K562 treated with DMSO at 1 percent for 12 hours (cell line): Measurements from ENCODE around the gene TRIP10. TPM values are rescaled to one million over a fixed set of nuclear protein-coding genes. Genes with fewer than 3 reads are reported as not detected.

Experiments used
- total RNA-seq: library from RNA; unstranded; fragments of 300-600 nt; gene quantifications from 2 replicates; pipeline ENCODE4 v1.2.3, GENCODE V29; 2022; ENCODE audit not compliant: insufficient read depth

Gene TRIP10, protein sequence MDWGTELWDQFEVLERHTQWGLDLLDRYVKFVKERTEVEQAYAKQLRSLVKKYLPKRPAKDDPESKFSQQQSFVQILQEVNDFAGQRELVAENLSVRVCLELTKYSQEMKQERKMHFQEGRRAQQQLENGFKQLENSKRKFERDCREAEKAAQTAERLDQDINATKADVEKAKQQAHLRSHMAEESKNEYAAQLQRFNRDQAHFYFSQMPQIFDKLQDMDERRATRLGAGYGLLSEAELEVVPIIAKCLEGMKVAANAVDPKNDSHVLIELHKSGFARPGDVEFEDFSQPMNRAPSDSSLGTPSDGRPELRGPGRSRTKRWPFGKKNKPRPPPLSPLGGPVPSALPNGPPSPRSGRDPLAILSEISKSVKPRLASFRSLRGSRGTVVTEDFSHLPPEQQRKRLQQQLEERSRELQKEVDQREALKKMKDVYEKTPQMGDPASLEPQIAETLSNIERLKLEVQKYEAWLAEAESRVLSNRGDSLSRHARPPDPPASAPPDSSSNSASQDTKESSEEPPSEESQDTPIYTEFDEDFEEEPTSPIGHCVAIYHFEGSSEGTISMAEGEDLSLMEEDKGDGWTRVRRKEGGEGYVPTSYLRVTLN
- 37.3 and 54.9 TPM in 2 replicates for total RNA-seq

DNA sequence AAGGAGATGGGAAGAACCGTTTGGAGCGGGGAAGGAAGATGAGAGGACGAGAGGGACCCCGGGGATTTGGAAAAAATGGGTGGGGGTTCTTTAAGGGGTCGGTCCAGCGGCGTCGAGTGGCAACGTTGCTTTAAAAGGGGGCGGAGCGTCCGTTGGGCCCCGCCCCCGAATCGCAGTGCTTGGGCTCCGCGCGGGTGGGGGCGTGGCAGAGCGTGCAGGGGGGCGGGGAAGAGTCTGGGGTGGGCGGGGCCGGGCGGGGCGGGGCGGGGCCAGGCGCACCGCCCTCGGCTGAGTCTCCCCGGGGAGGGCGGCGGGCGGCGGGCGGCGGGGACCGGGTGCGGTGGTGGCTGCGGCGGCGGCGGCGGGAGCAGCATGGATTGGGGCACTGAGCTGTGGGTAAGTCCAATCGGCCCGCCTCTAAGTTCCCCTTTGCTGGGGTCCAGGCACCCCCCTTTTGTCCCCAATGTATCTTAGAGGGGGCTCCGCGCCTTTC, at the start of gene TRIP10:
Gene TRIP10 (plus strand): TSS at position 291 of the 493 bp plus-strand sequence. CDS start 82 bp downstream, at position 373.

DNA sequence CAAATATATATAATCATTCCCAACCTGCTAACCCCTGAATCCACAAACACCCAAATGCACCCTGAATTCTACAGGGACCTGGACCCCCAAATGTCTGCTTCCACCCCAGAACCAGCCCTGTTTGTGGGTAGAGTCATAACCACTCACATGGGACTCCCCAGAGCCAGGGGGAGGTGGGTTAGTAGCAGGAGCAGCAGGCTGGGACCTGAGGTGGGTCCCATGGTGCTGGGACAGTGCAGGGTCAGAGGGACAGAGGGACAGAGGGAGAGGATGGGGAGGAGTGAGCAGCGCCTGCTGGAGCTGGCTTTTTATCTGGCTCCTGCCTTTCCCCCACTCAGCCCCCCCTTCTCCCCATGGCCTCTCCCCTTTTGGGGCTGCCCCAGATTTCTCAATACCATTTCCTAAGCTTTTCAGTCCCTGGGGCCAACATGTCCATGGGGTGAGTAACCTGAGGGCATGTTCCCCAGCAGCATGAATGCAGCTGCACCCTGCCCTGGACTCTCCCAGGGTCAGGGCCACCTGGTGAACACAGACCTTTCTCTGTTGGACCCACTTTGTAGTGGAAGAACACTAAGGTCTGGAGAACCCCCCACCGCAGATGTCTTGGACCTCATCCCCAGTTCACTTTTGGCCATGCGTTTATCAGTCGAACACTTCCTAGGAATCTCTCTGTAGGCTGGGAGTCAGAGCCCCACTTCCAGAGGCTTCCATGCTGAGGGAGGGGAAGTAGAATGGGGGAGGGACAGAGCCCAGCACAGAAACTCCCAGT, 18.9 kb upstream of the TRIP10 start, which contains the start of gene C3:
Gene C3 (minus strand): TSS at position 282 of the 769 bp plus-strand sequence. CDS start 61 bp downstream, at position 221.

DNA sequence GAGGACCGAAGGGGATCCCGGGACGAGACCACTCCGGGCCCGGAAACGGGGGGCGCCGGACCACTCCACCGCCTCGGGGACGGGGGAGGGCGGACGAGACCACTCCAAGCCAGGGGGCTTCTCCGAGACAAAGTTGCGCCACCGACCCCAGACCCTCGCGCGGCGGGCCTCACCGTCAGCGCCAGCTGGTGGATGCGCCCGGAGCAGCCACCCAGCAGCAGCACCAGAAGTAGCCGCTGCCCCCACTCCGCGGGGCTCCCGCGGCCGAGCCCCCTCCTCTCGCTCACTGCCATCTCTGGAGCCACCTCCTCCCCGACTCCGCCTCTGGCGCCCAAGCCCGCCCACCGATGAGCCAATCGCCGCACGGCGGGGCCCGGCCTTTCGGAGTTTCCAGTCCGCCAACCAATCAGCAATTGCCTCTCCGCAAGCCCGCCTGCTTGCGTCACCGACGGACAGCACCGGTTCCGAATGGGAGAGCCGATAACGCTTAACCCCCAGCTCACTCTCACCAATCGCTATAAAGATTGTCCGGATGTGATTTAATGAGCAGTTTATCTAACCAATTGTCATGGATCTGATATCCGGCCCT, 2.1 kb upstream of the TRIP10 start, which contains the start of gene GPR108:
Gene GPR108 (minus strand): TSS at position 297 of the 589 bp plus-strand sequence. CDS start 4 bp downstream, at position 293.

DNA sequence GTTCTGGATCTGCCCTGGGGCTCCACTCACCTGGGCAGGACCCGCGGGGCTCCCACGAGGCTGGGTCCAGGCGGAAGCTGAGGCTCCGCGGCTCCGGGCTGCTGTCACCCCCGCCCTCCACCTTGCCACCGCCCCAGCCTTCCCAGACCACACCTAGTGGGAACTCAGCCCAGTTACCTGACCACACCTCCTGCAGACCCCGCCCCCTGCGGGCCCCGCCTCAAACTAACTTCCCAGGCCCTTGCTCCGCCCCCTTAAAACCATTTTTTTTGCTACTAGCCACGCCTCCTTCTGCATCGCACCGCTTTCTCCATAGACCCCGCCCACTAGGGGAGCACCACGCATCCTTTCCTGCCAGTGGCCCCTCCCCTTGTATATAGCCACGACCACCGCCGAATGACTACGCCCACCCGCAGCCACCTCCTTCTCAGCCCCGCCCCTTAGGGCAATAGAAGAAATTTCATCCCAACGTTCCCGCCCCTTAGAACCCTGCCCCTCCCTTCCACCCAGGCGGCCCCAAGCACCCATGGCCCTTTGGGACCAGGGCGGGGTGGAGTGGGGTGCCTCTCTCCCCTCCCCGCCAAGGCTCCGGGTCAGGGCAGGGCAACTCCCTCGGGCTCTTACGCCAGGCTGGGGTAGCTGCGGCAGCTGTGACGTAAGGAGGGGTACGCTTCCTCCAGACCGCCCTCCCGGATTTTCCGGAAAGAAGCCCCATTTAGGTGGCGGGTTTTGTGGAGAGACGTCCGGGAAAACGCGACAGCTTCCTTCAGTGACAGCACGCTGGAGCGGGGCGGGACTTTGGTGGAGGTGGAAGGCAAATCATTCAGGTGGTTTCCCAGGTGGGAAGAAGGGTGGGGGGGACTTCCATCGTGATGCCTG, 28.1 kb downstream of the TRIP10 start, which contains the start of gene SH2D3A:
Gene SH2D3A (minus strand): TSS at position 79 of the 879 bp plus-strand sequence. CDS start 3,687 bp downstream, outside the sequence.

DNA sequence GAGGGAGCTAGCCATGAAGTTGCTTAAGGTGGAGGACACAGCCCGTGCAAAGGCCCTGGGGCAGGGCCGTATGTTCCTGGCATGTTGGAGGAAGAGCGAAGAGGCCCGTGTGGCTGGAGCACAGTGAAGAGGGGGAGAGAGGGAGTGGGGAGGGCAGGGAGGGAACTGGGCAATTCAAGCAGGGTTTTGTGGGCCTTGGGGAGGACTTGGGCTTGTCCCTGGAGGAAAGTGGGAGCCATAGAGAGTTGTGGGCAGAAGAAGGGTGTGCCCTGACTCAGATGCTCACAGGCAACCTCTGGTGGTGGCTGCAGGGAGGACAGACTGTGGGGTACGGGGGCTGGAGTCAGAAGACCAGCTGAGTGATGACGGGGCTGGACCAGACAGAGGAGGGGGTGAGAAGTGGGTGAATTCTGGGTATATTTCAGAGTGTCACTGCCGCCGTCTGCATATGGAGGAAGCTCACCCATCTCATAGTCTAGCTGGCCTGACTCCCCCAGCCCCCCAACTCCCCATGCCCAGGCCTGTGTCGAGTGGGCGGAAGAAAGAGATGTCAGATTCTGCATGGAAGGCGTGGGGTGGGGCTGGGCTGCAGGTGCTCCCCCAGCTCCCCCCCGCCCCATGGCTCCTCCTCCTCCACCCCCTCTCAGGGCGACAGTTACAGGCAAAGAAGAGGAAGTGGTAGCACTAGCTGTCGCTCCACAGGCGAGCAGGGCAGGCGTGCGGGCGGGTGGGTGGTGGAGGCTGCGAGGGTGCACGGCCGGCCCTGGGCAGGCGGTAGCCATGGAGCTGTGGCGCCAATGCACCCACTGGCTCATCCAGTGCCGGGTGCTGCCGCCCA, 32.8 kb downstream of the TRIP10 start, which contains the start of gene VAV1:
Gene VAV1 (plus strand): TSS at position 681 of the 838 bp plus-strand sequence. CDS start 100 bp downstream, at position 781.

Other genes with a start within 250 kb of the TRIP10 start
- 5.8 and 6.0 TPM in 2 replicates for gene TUBB4A, start 237.4 kb upstream of the TRIP10 start, total RNA-seq
- 35.3 and 42.9 TPM in 2 replicates for gene TNFSF9, start 208.7 kb upstream of the TRIP10 start, total RNA-seq
- 4.8 and 5.3 TPM in 2 replicates for gene CD70, start 148.5 kb upstream of the TRIP10 start, total RNA-seq
- gene TNFSF14, start 69.5 kb upstream of the TRIP10 start, total RNA-seq: 0.39 TPM in 1 of 2 replicates, not detected in the other
- gene C3, start 19.0 kb upstream of the TRIP10 start, total RNA-seq: 18.6 and 20.2 TPM in 2 replicates
- 42.5 and 54.7 TPM in 2 replicates for gene GPR108, start 2.1 kb upstream of the TRIP10 start, total RNA-seq
- 7.5 and 11.4 TPM in 2 replicates for gene SH2D3A, start 27.8 kb downstream of the TRIP10 start, total RNA-seq
- gene VAV1, start 33.0 kb downstream of the TRIP10 start, total RNA-seq: 25.0 and 36.9 TPM in 2 replicates
- gene ADGRE1, start 147.9 kb downstream of the TRIP10 start, total RNA-seq: 2.5 and 4.5 TPM in 2 replicates